Cardiac atrium fibroblast (primary cell): ENCODE data around the gene DYNLT2B. TPM values are rescaled to one million over a fixed set of nuclear protein-coding genes. Genes with fewer than 3 reads are reported as not detected.

Experiments used
- total RNA-seq: library from RNA; depleted of rRNA; stranded (reverse); fragments of >200 nt; gene quantifications from 2 replicates; pipeline ENCODE4 v1.2.3, GENCODE V29; 2015

Gene DYNLT2B
- total RNA-seq = 4.7 TPM in 1 of 2 replicates, not detected in the other

DNA sequence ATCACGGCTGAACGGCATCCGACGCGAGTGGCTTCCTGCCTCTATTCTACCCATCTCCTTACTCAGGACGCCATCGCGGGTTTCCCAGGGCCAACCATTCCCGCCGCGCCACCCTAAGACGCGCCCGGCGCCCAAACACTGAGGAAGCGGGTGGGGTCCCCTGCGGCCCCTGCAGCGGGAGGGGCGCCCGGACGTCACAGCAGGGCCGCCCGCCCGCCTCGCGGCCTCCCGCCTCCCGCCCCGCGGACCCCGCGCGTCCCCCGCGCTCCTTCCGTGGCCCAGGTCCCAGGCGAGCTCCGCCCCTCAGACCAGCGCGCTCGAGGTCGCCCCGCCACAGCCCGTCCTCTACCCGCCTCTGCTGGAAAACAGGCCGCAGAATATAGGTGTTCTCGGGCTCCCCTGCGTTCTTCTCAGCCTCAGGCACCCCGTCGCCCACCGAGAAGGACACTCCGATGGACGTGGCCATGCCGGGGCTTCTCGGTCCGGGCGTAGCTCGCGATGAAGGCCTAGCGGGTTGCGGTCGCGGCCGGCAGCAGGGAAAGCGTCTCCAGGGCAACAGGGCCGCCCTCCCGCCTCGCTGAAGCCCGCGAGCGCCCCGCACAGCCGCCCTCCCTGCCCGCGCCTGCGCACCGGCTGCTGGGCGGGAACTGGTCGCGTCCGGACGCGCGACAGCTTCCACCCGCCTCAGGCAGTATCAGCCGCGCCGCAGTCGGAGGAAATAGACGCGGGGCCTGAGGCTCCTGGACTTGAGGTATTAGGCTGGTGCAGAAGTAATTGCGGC, at the start of gene DYNLT2B:
Gene DYNLT2B, minus strand, starts transcription at position 554 of the 781 bp plus-strand sequence. Its CDS starts 88 bp downstream, at position 466.

DNA sequence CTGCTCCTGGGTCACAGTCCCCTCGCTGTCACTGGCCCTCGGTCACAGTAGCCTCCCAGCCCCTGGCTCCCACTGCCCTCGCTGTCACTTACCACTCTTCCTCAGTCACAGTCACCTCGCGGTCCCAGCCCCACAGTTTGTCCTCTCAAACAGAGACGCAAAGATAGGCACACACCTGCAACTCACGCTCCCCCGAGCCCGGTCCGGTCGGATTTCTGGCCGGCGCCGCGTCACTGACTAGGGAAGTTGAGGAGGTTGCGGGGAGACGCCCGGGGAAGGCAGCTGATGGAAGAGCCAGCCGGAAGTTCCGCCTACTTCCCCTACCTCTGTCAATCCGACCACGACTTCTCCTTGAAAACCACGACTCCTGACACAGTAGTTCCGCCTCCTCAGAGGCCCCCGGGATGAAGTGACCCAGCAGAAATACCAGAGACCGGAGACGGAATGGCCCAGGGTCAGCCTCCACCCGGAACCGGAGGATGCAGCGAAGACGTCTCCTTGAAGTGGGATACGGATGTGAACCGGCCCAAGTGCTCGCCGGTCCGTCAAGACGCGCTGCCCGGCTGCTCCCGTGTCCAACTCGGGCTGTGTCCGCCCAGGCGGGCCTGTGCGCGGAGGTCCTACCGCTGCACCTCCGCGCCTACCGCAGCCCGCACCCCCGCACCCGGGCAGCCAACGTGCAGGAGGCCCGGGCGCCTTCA, 30.4 kb downstream of the DYNLT2B start, which contains the start of gene PCYT1A:
Gene PCYT1A, minus strand, starts transcription at position 287 of the 701 bp plus-strand sequence. CDS start 17,195 bp downstream, outside the sequence.

Other genes starting within 250 kb of the DYNLT2B start
- 133 and 139 TPM in 2 replicates for gene TFRC, start 236.2 kb downstream of the DYNLT2B start, total RNA-seq
- not detected in 2 replicates for gene ZDHHC19, start 106.8 kb downstream of the DYNLT2B start, total RNA-seq
- not detected in 2 replicates for gene SLC51A, start 101.7 kb downstream of the DYNLT2B start, total RNA-seq
- 82.5 and 89.0 TPM in 2 replicates for gene PCYT1A, start 30.5 kb downstream of the DYNLT2B start, total RNA-seq
- gene TM4SF19, start 20.1 kb upstream of the DYNLT2B start, total RNA-seq = not detected in 2 replicates
- 7.0 and 9.2 TPM in 2 replicates for gene UBXN7, start 114.2 kb upstream of the DYNLT2B start, total RNA-seq
- gene RNF168, start 185.5 kb upstream of the DYNLT2B start, total RNA-seq = 7.0 and 7.9 TPM in 2 replicates
- gene SMCO1, start 197.1 kb upstream of the DYNLT2B start, total RNA-seq = not detected in 2 replicates